Dermis microvascular lymphatic vessel endothelial cell (primary cell): ENCODE data around the gene CCDC80. TPM values are rescaled to one million over a fixed set of nuclear protein-coding genes. Genes with fewer than 3 reads are reported as not detected.

Experiments used
- total RNA-seq: library from RNA; depleted of rRNA; stranded (reverse); fragments of >200 nt; gene quantifications from 2 replicates; pipeline ENCODE4 v1.2.1, GENCODE V29; 2014

CCDC80 gene
- total RNA-seq, 1 donor from 2014 or later: 13.0 TPM

Other genes with a start within 250 kb of the CCDC80 start
- gene BTLA, start 141.7 kb downstream of the CCDC80 start, total RNA-seq: not detected in 2 replicates
- 53.5 and 62.0 TPM in 2 replicates for gene ATG3, start 79.2 kb downstream of the CCDC80 start, total RNA-seq
- gene SLC35A5, start 79.1 kb downstream of the CCDC80 start, total RNA-seq: 25.7 and 33.5 TPM in 2 replicates
- not detected in 2 replicates for gene CD200R1L, start 205.7 kb upstream of the CCDC80 start, total RNA-seq